ENCODE data around the gene GLIS1. TPM values are rescaled to one million over a fixed set of nuclear protein-coding genes. Genes with fewer than 3 reads are reported as not detected.

Gene GLIS1
- total RNA-seq, 1 experiment from 2014 or later = 0.24 TPM

- no peak for ATAC-seq
- Mint-ChIP-seq H3K27me3 (ENCODE audit: low read depth) (no peaks in the 10 kb centered on the region; the same call in 1 of the 2 replicates), H3K36me3 (no peaks in the 10 kb centered on the region), H3K9me3 (no peaks in the 10 kb centered on the region), H3K4me3 (no peak overlapping the region), H3K27ac (no peak overlapping the region), H3K4me1 (0 out of 2 replicates have a peak, but pooled peaks cover 2% of the 10 kb centered on the region)
- TF ChIP-seq NR3C1 (CRISPR knock-in tag; conservative IDR thresholded peaks at IDR 0.05; ENCODE audit: low read depth) = no peak
- no peak for TF ChIP-seq ZNF512 (CRISPR knock-in tag; IDR thresholded peaks at IDR 0.05; ENCODE audit: borderline replicate concordance)
- TF ChIP-seq ZSCAN18 (CRISPR knock-in tag; IDR thresholded peaks at IDR 0.05) = no peak
- TF ChIP-seq USF2 (CRISPR knock-in tag; IDR thresholded peaks at IDR 0.05) = no peak
- TF ChIP-seq ETV6 (CRISPR knock-in tag; IDR thresholded peaks at IDR 0.05) = no peak
- TF ChIP-seq FOXJ3 (CRISPR knock-in tag; IDR thresholded peaks at IDR 0.05; ENCODE audit: borderline replicate concordance) = no peak
- no peak for TF ChIP-seq USF1 (CRISPR knock-in tag; IDR thresholded peaks at IDR 0.05)
- TF ChIP-seq CDX4 (CRISPR knock-in tag; IDR thresholded peaks at IDR 0.05; ENCODE audit: borderline replicate concordance) = no peak
- TF ChIP-seq TP53 (CRISPR knock-in tag; IDR thresholded peaks at IDR 0.05) = no peak
- no peak for TF ChIP-seq ATF3 (CRISPR knock-in tag; conservative IDR thresholded peaks at IDR 0.05)
- TF ChIP-seq GABPB1 (CRISPR knock-in tag; IDR thresholded peaks at IDR 0.05) = no peak
- no peak for TF ChIP-seq ERG (CRISPR knock-in tag; IDR thresholded peaks at IDR 0.05)
- TF ChIP-seq JAZF1 (CRISPR knock-in tag; IDR thresholded peaks at IDR 0.05) = no peak
- no peak for TF ChIP-seq ZNF232 (CRISPR knock-in tag; IDR thresholded peaks at IDR 0.05)
- DNase-seq (ENCODE audit: low spot score) = no peak
- ChIA-PET CTCF (no interaction called here), POLR2A (no interaction called here)
These were observed 105.8 kb downstream of the GLIS1 start for GRCh38 chr1:53633073-53633704.

- TF ChIP-seq NFE2L1 (CRISPR knock-in tag; IDR thresholded peaks at IDR 0.05) (no peak), ARID4B (CRISPR knock-in tag; IDR thresholded peaks at IDR 0.05; ENCODE audit: borderline replicate concordance) (no peak), E2F1 (CRISPR knock-in tag; IDR thresholded peaks at IDR 0.05) (no peak)
- ChIA-PET POLR2A (no interaction called here), CTCF (no interaction called here)
- no peaks in the 10 kb centered on the region for H3K36me3 Mint-ChIP-seq
- no peaks in the 10 kb centered on the region for H3K9me3 Mint-ChIP-seq
- H3K4me3 Mint-ChIP-seq = no peak overlapping the region
- ATAC-seq (no peak), DNase-seq (ENCODE audit: low spot score) (no peak)
- no peak overlapping the region for H3K27ac Mint-ChIP-seq
- 0 out of 2 replicates have a peak, but pooled peaks cover 2% of the 10 kb centered on the region for H3K4me1 Mint-ChIP-seq
- no peaks in the 10 kb centered on the region for H3K27me3 Mint-ChIP-seq (ENCODE audit: low read depth)
These were observed 107.2 kb downstream of the GLIS1 start for GRCh38 chr1:53631622-53632310.
